Fibroblast of pulmonary artery (primary cell): ENCODE data around the gene ZNRD2.

Experiments
- DNase-seq: peaks from one replicate; pipeline ENCODE4 v3.0.0-alpha.2; 2010; ENCODE audit warnings: low read depth
- H3K4me3 ChIP-seq: replicated peaks from 2 replicates; pipeline ENCODE4 v1.5.1; 2011; ENCODE audit warnings: low read depth, mild to moderate bottlenecking, control low read depth, low read length, moderate library complexity
- TF ChIP-seq, protein P1 (sequence below): IDR thresholded peaks from 2 replicates; pipeline ENCODE4 v1.5.1; 2011; ENCODE audit warnings: mild to moderate bottlenecking, control low read depth, low read length, inconsistent platforms; ENCODE audit errors: missing control alignments

Gene ZNRD2

DNA sequence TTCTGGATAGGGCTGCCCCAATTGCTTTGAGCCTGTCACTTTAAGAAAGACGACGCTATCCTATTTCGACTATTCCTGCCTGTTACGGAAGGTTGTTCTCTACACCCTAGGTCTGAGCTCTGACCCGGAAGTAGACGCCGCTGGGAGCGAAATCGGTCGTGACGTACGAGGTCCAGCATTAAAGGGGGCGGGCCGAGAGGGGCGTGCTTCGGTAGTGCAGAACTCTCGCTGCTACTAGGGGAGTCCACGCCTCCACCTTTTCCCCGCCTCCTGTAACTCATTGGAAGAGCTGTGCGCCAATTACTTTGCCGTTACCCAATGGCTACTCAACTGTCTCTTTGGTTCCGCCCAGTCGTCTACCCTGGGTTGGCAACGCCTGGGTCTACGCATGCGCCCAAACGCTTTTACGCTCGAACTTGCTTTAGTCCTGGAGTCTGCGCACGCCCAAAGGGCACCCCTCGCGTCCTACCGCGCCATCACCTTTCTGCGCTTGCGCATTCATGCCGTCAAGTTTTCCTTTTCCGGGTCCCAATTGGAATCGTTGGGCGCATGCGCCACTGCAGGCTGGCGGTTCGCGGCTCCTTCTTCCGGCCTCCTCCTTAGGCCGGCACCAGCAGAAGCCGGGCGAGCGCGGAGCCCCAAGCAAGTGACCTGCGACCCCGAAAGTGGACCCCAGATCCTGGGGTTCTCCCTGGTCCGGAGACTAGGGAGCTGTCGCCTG is 45.1 kb downstream of the ZNRD2 start, which contains the start of gene PCNX3:
TSS of gene PCNX3 (plus strand) at position 548 of the 721 bp plus-strand sequence. CDS start 536 bp downstream, outside the sequence.
- peak; percentile 100 for DNase-seq
- peak within 1 kb of the TSS; percentile 91 for H3K4me3 ChIP-seq
- TF ChIP-seq, protein P1, sequence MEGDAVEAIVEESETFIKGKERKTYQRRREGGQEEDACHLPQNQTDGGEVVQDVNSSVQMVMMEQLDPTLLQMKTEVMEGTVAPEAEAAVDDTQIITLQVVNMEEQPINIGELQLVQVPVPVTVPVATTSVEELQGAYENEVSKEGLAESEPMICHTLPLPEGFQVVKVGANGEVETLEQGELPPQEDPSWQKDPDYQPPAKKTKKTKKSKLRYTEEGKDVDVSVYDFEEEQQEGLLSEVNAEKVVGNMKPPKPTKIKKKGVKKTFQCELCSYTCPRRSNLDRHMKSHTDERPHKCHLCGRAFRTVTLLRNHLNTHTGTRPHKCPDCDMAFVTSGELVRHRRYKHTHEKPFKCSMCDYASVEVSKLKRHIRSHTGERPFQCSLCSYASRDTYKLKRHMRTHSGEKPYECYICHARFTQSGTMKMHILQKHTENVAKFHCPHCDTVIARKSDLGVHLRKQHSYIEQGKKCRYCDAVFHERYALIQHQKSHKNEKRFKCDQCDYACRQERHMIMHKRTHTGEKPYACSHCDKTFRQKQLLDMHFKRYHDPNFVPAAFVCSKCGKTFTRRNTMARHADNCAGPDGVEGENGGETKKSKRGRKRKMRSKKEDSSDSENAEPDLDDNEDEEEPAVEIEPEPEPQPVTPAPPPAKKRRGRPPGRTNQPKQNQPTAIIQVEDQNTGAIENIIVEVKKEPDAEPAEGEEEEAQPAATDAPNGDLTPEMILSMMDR = no peak

DNA sequence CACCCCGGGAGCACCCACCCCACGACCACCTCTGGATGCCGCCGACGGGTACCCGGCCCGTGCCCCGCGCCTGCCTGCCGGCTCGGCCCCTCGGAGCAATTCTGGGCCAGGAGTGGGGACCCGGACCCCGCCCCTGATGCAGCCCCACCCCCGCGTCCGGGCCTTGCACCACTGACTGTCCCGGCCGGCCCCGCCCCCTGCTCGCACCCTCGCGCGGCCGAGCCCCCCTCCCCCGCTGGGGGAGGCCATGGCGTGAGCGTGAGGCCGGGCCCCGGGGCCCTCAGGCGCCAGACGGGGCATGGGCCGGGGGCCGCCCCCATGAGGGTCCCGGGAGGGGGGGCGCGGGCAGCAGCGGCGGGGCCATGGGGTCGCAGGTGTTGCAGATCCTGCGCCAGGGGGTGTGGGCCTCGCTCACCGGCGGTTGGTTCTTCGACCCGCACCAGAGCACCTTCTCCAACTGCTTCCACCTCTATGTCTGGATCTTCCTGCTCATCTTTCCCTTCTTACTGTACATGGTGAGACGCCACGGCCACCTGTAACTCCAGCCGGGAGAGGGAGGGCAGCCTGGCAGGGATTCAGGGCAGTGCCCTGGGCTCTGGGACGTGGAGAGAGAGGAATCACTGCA is 45.8 kb downstream of the ZNRD2 start:
- H3K4me3 ChIP-seq = peak overlapping the region; percentile 88
- TF ChIP-seq, protein P1 = no peak
- no peak for DNase-seq

DNA sequence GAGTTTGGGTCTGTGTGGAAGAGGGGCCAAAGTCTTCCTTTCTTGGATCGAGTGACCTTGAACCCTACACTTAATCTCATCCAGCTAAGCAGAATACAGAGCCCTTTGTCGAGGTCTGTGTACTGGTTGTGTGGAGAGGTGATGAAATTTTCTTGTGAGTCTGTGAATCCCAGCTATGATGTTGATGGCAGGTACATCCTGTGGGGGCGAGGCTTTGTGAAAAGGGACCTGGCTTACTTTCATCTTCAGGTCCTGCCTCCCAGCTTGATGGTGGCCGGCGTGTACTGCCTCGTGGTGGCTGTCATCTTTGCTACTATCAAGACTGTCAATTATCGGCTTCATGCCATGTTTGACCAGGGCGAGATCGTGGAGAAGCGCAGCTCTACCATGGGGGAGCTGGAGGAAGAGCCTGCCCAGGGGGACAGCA is 46.3 kb downstream of the ZNRD2 start:
- no peak for DNase-seq
- H3K4me3 ChIP-seq = peak overlapping the region; percentile 88
- TF ChIP-seq, protein P1 = no peak

DNA sequence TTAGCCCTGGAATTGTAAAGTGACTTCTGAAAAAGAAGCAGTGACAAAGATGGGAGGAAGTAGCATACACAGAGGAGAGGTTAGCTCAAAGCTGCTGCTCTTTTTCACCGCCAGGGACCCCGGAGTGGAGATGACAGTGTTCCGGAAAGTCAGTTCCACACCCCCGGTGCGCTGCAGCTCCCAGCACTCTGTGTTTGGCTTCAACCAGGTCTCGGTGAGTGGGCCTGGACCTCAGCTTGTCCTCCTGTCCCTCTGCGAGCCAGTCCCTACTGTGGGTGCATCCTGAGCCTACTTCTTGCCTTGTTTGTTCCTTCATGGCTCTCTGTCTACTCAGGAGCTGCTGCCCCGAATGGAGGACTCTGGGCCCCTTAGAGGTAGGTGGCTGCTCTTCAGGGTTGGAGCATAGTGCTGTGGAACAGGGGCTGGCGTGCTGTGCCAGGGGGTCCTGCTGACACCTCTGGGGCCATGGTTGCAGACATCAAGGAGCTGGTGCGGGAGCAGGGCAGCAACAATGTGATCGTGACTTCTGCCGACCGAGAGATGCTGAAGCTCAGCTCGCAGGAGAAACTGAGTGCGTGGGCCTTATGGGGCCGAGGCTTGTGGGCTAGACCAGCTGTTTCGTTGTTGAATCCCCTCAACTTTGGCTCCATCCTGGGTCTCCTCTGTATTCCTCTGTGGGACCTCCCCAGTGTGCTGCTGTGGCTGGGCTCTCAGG is 47.0 kb downstream of the ZNRD2 start:
- TF ChIP-seq, protein P1 = no peak
- DNase-seq = no peak
- H3K4me3 ChIP-seq = peak overlapping the region; percentile 88

DNA sequence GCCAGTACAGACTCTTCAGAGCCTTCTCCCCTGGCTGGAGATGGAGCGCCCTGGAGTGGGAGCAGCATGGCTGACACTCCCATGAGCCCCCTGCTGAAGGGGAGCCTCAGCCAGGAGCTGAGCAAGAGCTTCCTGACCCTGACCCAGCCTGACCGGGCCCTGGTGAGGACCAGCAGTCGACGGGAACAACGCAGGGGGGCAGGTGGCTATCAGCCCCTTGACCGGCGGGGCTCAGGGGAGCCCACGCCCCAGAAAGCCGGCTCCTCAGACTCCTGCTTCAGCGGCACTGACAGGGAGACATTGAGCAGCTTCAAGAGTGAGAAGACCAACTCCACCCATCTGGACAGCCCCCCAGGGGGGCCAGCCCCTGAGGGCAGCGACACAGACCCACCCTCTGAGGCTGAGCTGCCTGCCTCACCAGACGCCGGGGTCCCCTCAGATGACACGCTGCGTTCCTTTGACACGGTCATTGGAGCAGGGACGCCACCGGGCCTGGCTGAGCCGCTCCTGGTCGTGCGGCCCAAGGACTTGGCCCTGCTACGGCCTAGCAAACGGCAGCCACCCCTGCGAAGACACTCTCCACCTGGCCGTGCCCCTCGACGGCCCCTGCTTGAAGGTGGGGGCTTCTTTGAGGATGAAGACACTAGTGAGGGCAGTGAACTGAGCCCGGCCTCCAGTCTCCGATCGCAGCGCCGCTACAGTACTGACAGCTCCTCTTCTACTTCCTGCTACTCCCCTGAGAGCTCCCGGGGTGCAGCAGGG is 47.9 kb downstream of the ZNRD2 start:
- H3K4me3 ChIP-seq = no peak overlapping the region
- DNase-seq = no peak

DNA sequence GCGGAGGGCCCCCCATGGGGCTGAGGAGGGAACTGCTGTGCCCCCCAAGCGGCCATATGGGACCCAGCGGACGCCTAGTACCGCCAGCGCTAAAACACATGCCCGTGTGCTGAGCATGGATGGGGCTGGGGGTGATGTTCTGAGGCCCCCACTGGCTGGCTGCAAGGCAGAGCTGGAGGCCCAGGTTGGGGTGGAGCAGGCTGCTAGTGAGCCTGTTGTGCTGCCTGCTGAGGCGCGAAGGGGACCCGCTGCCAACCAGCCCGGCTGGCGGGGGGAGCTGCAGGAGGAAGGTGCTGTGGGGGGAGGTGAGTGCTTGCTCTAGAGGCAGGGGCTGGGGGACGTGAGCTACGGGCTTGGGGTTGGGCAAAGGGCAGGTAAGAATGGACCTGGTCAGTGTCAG is 48.5 kb downstream of the ZNRD2 start:
- DNase-seq = no peak
- no peak overlapping the region for H3K4me3 ChIP-seq

More for the DNA sequence above, 47.9 kb downstream of the ZNRD2 start:
- TF ChIP-seq, protein P1 = no peak

More for the DNA sequence above, 48.5 kb downstream of the ZNRD2 start:
- TF ChIP-seq, protein P1 = no peak
